ENCODE measurements around the gene SLX4. TPM values are rescaled to one million over a fixed set of nuclear protein-coding genes. Genes with fewer than 3 reads are reported as not detected.

SLX4 gene
- total and polyA plus RNA-seq, 2 donors (not counting 1 experiment from before 2014, with no cell fraction given): 5.4 to 13.3 TPM

DNA sequence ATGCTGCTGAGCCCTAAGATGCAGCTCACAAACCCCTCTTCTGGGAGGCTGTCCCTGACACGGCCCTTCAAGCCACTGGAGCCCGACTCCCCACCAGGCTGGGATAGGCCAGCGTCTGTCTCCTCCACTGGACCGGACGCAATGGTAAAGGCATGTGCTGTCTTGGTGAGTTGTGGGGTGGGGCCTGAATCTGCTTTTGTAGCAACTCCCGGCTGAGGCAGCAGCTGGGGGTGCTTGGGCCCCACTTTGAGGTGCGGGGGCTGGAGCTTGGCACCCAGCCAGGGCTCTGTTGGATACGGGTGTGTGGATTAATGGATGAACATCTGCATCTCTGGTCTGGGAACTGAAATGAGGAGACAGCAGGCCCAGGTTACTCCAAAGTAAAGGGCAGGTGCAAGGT is 30.7 kb downstream of the SLX4 start:
- peaks cover 0 to 6% of the 10 kb centered on the region in 2 experiments for H3K36me3 ChIP-seq (replicated peaks in 1 of 2; ENCODE audit: control extremely low read depth in 1 of 2, control insufficient read depth in 1 of 2, extremely low read depth in 1 of 2, insufficient read depth in 2 of 2, low read length in 1 of 2)
- peak overlapping the region; percentile 53 for H2AFZ ChIP-seq (ENCODE audit: insufficient read depth, low read depth, low read length, poor library complexity, severe bottlenecking)
- WGBS (ENCODE audit: insufficient coverage): 68% methylated on average over 8 of the region's 8 CpGs
- intact Hi-C loops (cut with micrococcal nuclease): no loop called here
- no peak overlapping the region for H3K4me3 ChIP-seq (ENCODE audit: control extremely low read depth in 1 of 5, extremely low read depth in 1 of 5, insufficient read depth in 1 of 5, low read depth in 2 of 5, low read length in 4 of 5)
- Mint-ChIP-seq H3K4me1 (peaks cover 46% of the 10 kb centered on the region), H3K27ac (peak overlapping the region; percentile 78), H3K9me3 (ENCODE audit: insufficient read depth) (no peaks in the 10 kb centered on the region), H3K4me3 (peak overlapping the region; percentile 7), H3K27me3 (no peaks in the 10 kb centered on the region)
- peak overlapping the region; percentile 56 to 78 for H3K27ac ChIP-seq (ENCODE audit: low read length in 2 of 2)
- peaks cover 18% of the 10 kb centered on the region for H3K79me2 ChIP-seq (ENCODE audit: control insufficient read depth, insufficient read depth, low read length)
- H3K4me2 ChIP-seq (replicated peaks; ENCODE audit: low read depth, low read length, poor library complexity, severe bottlenecking): peak overlapping the region; percentile 97
- ChIA-PET CTCF (interaction anchor here (0.6 kb wide), 1 partner anchor 1043 kb away, joined by 3 read pairs; no protein-coding TSS in a partner anchor), POLR2A (no interaction called here)
- DNase-seq (no peak), ATAC-seq (ENCODE audit: low read depth) (no peak)
- peaks cover 38 to 45% of the 10 kb centered on the region in 2 donors for H3K4me1 ChIP-seq (ENCODE audit: control insufficient read depth in 2 of 2, insufficient read depth in 2 of 2, low read length in 2 of 2)
- no peaks in the 10 kb centered on the region for H3K9me3 ChIP-seq (ENCODE audit: control extremely low read depth in 1 of 3, control insufficient read depth in 2 of 3, insufficient read depth in 1 of 3, low read length in 2 of 3)
- no peak overlapping the region for H3K9ac ChIP-seq (ENCODE audit: low read length)
- H3K27me3 ChIP-seq (replicated peaks in 1 of 4; ENCODE audit: control extremely low read depth in 1 of 4, control insufficient read depth in 3 of 4, insufficient read depth in 4 of 4, low read length in 3 of 4): no peaks in the 10 kb centered on the region
- peaks cover 7% of the 10 kb centered on the region for H4K20me1 ChIP-seq (ENCODE audit: control insufficient read depth, insufficient read depth, low read length, poor library complexity, severe bottlenecking)
- no peak for TF ChIP-seq CTCF (IDR thresholded peaks at IDR 0.05)
- TF ChIP-seq EZH2 (IDR thresholded peaks at IDR 0.05; ENCODE audit: borderline replicate concordance, insufficient read depth, low read depth, low read length, poor library complexity, severe bottlenecking): no peak

GRCh38 chr16:3580251-3580651 is 31.2 kb downstream of the SLX4 start:
- Histone ChIP-seq H3K9ac (ENCODE audit: low read length) (no peak overlapping the region), H2AFZ (ENCODE audit: insufficient read depth, low read depth, low read length, poor library complexity, severe bottlenecking) (peak overlapping the region; percentile 53), H3K4me2 (replicated peaks; ENCODE audit: low read depth, low read length, poor library complexity, severe bottlenecking) (peak overlapping the region; percentile 97), H3K4me1 (ENCODE audit: control insufficient read depth in 2 of 2, insufficient read depth in 2 of 2, low read length in 2 of 2) (peaks cover 42 to 49% of the 10 kb centered on the region in 2 donors), H3K9me3 (ENCODE audit: control extremely low read depth in 1 of 3, control insufficient read depth in 2 of 3, insufficient read depth in 1 of 3, low read length in 2 of 3) (no peaks in the 10 kb centered on the region), H3K27me3 (replicated peaks in 1 of 4; ENCODE audit: control extremely low read depth in 1 of 4, control insufficient read depth in 3 of 4, insufficient read depth in 4 of 4, low read length in 3 of 4) (no peaks in the 10 kb centered on the region), H3K27ac (ENCODE audit: low read length in 2 of 2) (peak overlapping the region; percentile 56 to 78), H4K20me1 (ENCODE audit: control insufficient read depth, insufficient read depth, low read length, poor library complexity, severe bottlenecking) (peaks cover 12% of the 10 kb centered on the region), H3K36me3 (replicated peaks in 1 of 2; ENCODE audit: control extremely low read depth in 1 of 2, control insufficient read depth in 1 of 2, extremely low read depth in 1 of 2, insufficient read depth in 2 of 2, low read length in 1 of 2) (peaks cover 0 to 6% of the 10 kb centered on the region in 2 experiments), H3K79me2 (ENCODE audit: control insufficient read depth, insufficient read depth, low read length) (peaks cover 22% of the 10 kb centered on the region), H3K4me3 (ENCODE audit: control extremely low read depth in 1 of 5, extremely low read depth in 1 of 5, insufficient read depth in 1 of 5, low read depth in 2 of 5, low read length in 4 of 5) (peak overlapping the region in 1 of 5 experiments; percentile 0)
- Mint-ChIP-seq H3K27me3 (no peaks in the 10 kb centered on the region), H3K9me3 (ENCODE audit: insufficient read depth) (no peaks in the 10 kb centered on the region), H3K27ac (peak overlapping the region; percentile 78), H3K4me3 (peak overlapping the region; percentile 7), H3K4me1 (peaks cover 50% of the 10 kb centered on the region)
- peak; percentile 55 for DNase-seq
- ChIA-PET POLR2A (no interaction called here), CTCF (interaction anchor here (0.6 kb wide), 1 partner anchor 1044 kb away, joined by 3 read pairs; no protein-coding TSS in a partner anchor)
- TF ChIP-seq EZH2 (IDR thresholded peaks at IDR 0.05; ENCODE audit: borderline replicate concordance, insufficient read depth, low read depth, low read length, poor library complexity, severe bottlenecking) (no peak), CTCF (IDR thresholded peaks at IDR 0.05) (no peak)
- peak; percentile 11 for ATAC-seq (ENCODE audit: low read depth)
- WGBS (ENCODE audit: insufficient coverage): 21% methylated on average over 11 of the region's 11 CpGs
- intact Hi-C loops (cut with micrococcal nuclease): no loop called here
